ENCODE measurements around the gene NDUFAF3. TPM values are rescaled to one million over a fixed set of nuclear protein-coding genes. Genes with fewer than 3 reads are reported as not detected.

NDUFAF3 gene
- total and polyA plus RNA-seq, 2 donors (not counting 3 experiments of a cell fraction or from before 2014, with no cell fraction given), result 91.1 to 91.4 TPM

DNA sequence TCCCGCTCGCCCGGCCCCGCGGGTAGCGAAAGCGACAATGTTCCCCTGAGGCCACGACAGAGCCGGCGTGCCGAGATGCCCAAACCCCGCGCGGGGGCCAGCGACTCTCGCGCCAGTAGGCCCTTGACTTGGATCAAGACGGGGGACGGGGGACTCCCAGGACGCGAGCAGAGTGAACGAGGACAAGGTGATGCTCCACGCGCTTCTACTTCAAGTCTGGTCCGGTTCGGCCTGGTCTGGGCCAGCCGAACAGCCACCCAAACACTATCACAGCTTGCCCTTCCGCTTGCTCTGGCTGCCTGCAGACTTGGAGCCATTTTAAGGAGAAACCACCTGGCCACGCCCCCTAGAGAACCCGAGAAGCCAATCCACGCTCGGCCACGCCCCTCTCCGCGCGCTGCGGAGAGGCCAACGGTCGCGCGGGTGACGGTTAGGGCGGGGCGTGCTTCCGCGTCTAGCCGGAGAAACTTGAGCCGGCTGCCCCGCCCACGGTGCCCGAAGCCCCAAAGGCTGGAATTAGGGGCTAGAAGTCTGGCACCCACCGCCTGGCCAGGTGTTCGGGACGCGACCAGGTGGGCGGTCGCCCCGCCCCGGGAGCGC, 608 bp upstream of the NDUFAF3 start:
- peak overlapping the region; percentile 95 for H3K27ac ChIP-seq (ENCODE audit: insufficient read depth, low read depth, low read length)
- intact Hi-C loops (cut with micrococcal nuclease), result loop anchor here (1.0 kb wide), 3 partner anchors 14 to 73 kb away; partner anchors contain the start of genes QRICH1 and WDR6
- peak overlapping the region; percentile 96 for H3K9ac ChIP-seq (replicated peaks; ENCODE audit: extremely low read depth, insufficient read depth, low read length)
- peak overlapping the region; percentile 54 for H3K4me2 ChIP-seq (ENCODE audit: insufficient read depth, low read length)
- H2AFZ ChIP-seq (ENCODE audit: low read depth, low read length), result peak overlapping the region; percentile 63
- H3K36me3 ChIP-seq (ENCODE audit: control insufficient read depth in 2 of 2, extremely low read depth in 1 of 2, insufficient read depth in 2 of 2, low read length in 2 of 2), result peaks cover 10 to 27% of the 10 kb centered on the region in 2 experiments
- CTCF ChIA-PET, result interaction anchor here (1.0 to 8.3 kb wide), 10 partner anchors 9 to 390 kb away, joined by 3 to 127 read pairs (median 6); partner anchors contain the start of genes P4HTM, QRICH1, RHOA and WDR6
- H3K27me3 ChIP-seq (ENCODE audit: control insufficient read depth in 2 of 2, insufficient read depth in 2 of 2, low read length in 2 of 2), result no peaks in the 10 kb centered on the region
- dilution Hi-C loops (cut with MboI; ENCODE audit: extremely low pct_ligation_motif_present, low sequenced_read_pairs), result no loop called here
- H3K9me3 ChIP-seq (replicated peaks; ENCODE audit: control insufficient read depth, insufficient read depth, low read length), result no peaks in the 10 kb centered on the region
- H3K79me2 ChIP-seq (ENCODE audit: control insufficient read depth, insufficient read depth, low read length), result peaks cover 33% of the 10 kb centered on the region
- no peaks in the 10 kb centered on the region for H4K20me1 ChIP-seq (replicated peaks; ENCODE audit: control insufficient read depth, extremely low read depth, insufficient read depth, low read length)
- FAIRE-seq, result peak; percentile 96
- no TSS peak for BruUV-seq (replicated peaks)
- POLR2A ChIA-PET, result interaction anchor here (0.5 to 3.8 kb wide), 16 partner anchors 8 to 384 kb away, joined by 3 to 19 read pairs (median 5); partner anchors contain the start of genes ARIH2, IMPDH2, P4HTM and QRICH1
- no peaks in the 10 kb centered on the region for H3K9me1 ChIP-seq (replicated peaks; ENCODE audit: control insufficient read depth, extremely low read depth, insufficient read depth, low read length)
- TF ChIP-seq JUN (IDR thresholded peaks at IDR 0.05; ENCODE audit: borderline replicate concordance, insufficient read depth, insufficient read length, low read depth) (no peak), POLR2A (IDR thresholded peaks at IDR 0.05; ENCODE audit: low read depth, low read length) (peak; percentile 100), MYC (IDR thresholded peaks at IDR 0.05; ENCODE audit: low read depth, low read length) (no peak), FOS (IDR thresholded peaks at IDR 0.05; ENCODE audit: borderline replicate concordance, insufficient read depth, low read length) (no peak), POLR2AphosphoS5 (IDR thresholded peaks at IDR 0.05; ENCODE audit: insufficient read depth, low read depth, low read length) (peak; percentile 99)
- TF ChIP-seq, protein P1, sequence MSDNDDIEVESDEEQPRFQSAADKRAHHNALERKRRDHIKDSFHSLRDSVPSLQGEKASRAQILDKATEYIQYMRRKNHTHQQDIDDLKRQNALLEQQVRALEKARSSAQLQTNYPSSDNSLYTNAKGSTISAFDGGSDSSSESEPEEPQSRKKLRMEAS (IDR thresholded peaks at IDR 0.05; ENCODE audit: insufficient read depth, insufficient read length), result peak; percentile 23
- peak overlapping the region; percentile 56 to 59 (median 57) for H3K4me3 ChIP-seq (replicated peaks in 1 of 3; ENCODE audit: insufficient read depth in 1 of 3, low read depth in 1 of 3, low read length in 3 of 3)
- H3K4me1 ChIP-seq (ENCODE audit: control insufficient read depth, extremely low read depth, insufficient read depth, low read length), result peaks cover 31% of the 10 kb centered on the region
- DNase-seq (ENCODE audit: low read depth, low spot score), result peak; percentile 98
